B cell (primary cell): ENCODE data around the gene CLDN7. TPM values are rescaled to one million over a fixed set of nuclear protein-coding genes. Genes with fewer than 3 reads are reported as not detected.

Source experiments
- ATAC-seq: fragments of 200-7000 bp; cut with Tn5 transposase; one replicate; pipeline ENCODE4 v1.10.0; 2021; ENCODE audit warnings: low read depth, mild to moderate bottlenecking, moderate number of reproducible peaks, moderate library complexity
- CTCF ChIA-PET: fragments of 350-600 bp; sonication (Branson Sonifier 250); formaldehyde crosslinking; loops from one replicate; lab custom pipeline; 2021; ENCODE audit warnings: antibody characterized with exemption, inconsistent platforms; lab: Charles Lee
- POLR2A ChIA-PET: fragments of 350-600 bp; sonication (Branson Sonifier 250); formaldehyde crosslinking; loops from one replicate; lab custom pipeline; 2021; ENCODE audit warnings: antibody characterized with exemption; lab: Charles Lee
- DNase-seq: peaks from one replicate; pipeline ENCODE4 v3.0.0; 2013
- H2AFZ ChIP-seq: 2 replicates; pipeline ENCODE4 v1.6.1; 2012; ENCODE audit warnings: mild to moderate bottlenecking, low read depth, low read length; ENCODE audit not compliant: insufficient read depth, poor library complexity, severe bottlenecking
- H3K27ac ChIP-seq, 2 donors: 1 replicate in 1 of 2; 2 replicates in 1 of 2; pipeline ENCODE4 v1.5.1; 2012 to 2013; ENCODE audit warnings: low read length in 2 of 2, mild to moderate bottlenecking in 2 of 2, moderate library complexity in 1 of 2
- H3K27me3 ChIP-seq, 4 experiments: fragments of 200-600 bp in 1 of 4; sonication (generic) in 1 of 4; replicated peaks in 1 of 4; 1 replicate in 2 of 4; 2 replicates in 2 of 4; pipeline versions ENCODE4 v1.6.1 to v1.7.0; 2013 to 2016; ENCODE audit warnings: low read length in 3 of 4, mild to moderate bottlenecking in 2 of 4, mixed read lengths in 1 of 4, moderate library complexity in 1 of 4; ENCODE audit not compliant: insufficient read depth in 4 of 4, control insufficient read depth in 3 of 4; ENCODE audit errors: control extremely low read depth in 1 of 4
- H3K36me3 ChIP-seq, 2 experiments: replicated peaks in 1 of 2; 1 replicate in 1 of 2; 2 replicates in 1 of 2; pipeline versions ENCODE4 v1.6.1 to v1.7.1; 2013; ENCODE audit warnings: low read length in 1 of 2; ENCODE audit not compliant: insufficient read depth in 2 of 2, control insufficient read depth in 1 of 2; ENCODE audit errors: control extremely low read depth in 1 of 2, extremely low read depth in 1 of 2
- H3K4me1 ChIP-seq, 2 donors: fragments of 200-600 bp in 1 of 2; sonication (generic) in 1 of 2; 1 replicate in 1 of 2; 2 replicates in 1 of 2; pipeline versions ENCODE4 v1.5.1 to v1.6.1; 2013 to 2017; ENCODE audit warnings: low read length in 2 of 2; ENCODE audit not compliant: control insufficient read depth in 2 of 2, insufficient read depth in 2 of 2
- H3K4me2 ChIP-seq: replicated peaks from 2 replicates; pipeline ENCODE3; 2012; ENCODE audit warnings: mild to moderate bottlenecking, low read depth, low read length; ENCODE audit not compliant: poor library complexity, severe bottlenecking
- H3K4me3 ChIP-seq, 5 experiments: fragments of 200-600 bp in 1 of 5; sonication (generic) in 1 of 5; 1 replicate in 3 of 5; 2 replicates in 2 of 5; pipeline versions ENCODE4 v1.5.1 to v1.7.0; 2011 to 2016; ENCODE audit warnings: low read length in 4 of 5, mild to moderate bottlenecking in 4 of 5, low read depth in 2 of 5, control low read depth in 1 of 5, moderate library complexity in 1 of 5; ENCODE audit not compliant: insufficient read depth in 1 of 5; ENCODE audit errors: control extremely low read depth in 1 of 5, extremely low read depth in 1 of 5
- H3K79me2 ChIP-seq: fragments of 200-600 bp; sonication (generic); one replicate; pipeline ENCODE4 v1.6.0; 2016; ENCODE audit warnings: low read length; ENCODE audit not compliant: control insufficient read depth, insufficient read depth
- H3K9ac ChIP-seq: fragments of 200-600 bp; sonication (generic); 2 replicates; pipeline ENCODE4 v1.6.1; 2017; ENCODE audit warnings: mild to moderate bottlenecking, low read length, moderate library complexity
- H3K9me3 ChIP-seq, 3 donors: one replicate each; pipeline versions ENCODE4 v1.6.1 to v1.7.1; 2013; ENCODE audit warnings: low read length in 2 of 3; ENCODE audit not compliant: control insufficient read depth in 2 of 3, insufficient read depth in 1 of 3; ENCODE audit errors: control extremely low read depth in 1 of 3
- H4K20me1 ChIP-seq: 2 replicates; pipeline ENCODE4 v1.6.0; 2012; ENCODE audit warnings: mild to moderate bottlenecking, low read length; ENCODE audit not compliant: insufficient read depth, control insufficient read depth, poor library complexity, severe bottlenecking
- H3K27ac Mint-ChIP-seq: one replicate; pipeline ENCODE4 v1.8.0; 2021; ENCODE audit warnings: mixed read lengths
- H3K27me3 Mint-ChIP-seq: one replicate; pipeline ENCODE4 v1.8.0; 2021; ENCODE audit warnings: mixed read lengths
- H3K4me1 Mint-ChIP-seq: one replicate; pipeline ENCODE4 v1.8.0; 2021; ENCODE audit warnings: mixed read lengths
- H3K4me3 Mint-ChIP-seq: one replicate; pipeline ENCODE4 v1.8.0; 2021; ENCODE audit warnings: mixed read lengths
- H3K9me3 Mint-ChIP-seq: one replicate; pipeline ENCODE4 v1.8.0; 2022; ENCODE audit warnings: mixed read lengths; ENCODE audit not compliant: insufficient read depth
- EZH2 ChIP-seq: IDR thresholded peaks from 2 replicates; pipeline ENCODE4 v1.6.1; 2012; ENCODE audit warnings: borderline replicate concordance, low read depth, mild to moderate bottlenecking, moderate library complexity, low read length; ENCODE audit not compliant: insufficient read depth, poor library complexity, severe bottlenecking
- WGBS: methylation state at CpG from one replicate; pipeline ENCODE4 v1.1.5; 2013; ENCODE audit warnings: missing lambda C conversion rate; ENCODE audit not compliant: insufficient coverage; 5-methylcytosine and 5-hydroxymethylcytosine counted together
- intact Hi-C: fragments of 100-400 bp; cut with micrococcal nuclease; formaldehyde crosslinking; loops from one replicate; pipeline ENCODE4 v1.10.0; 2022
- polyA plus RNA-seq: library from polyadenylated mRNA; depleted of rRNA; stranded (reverse); fragments of >200 nt; gene quantifications from 2 replicates; pipeline ENCODE4 v1.2.3, GENCODE V29; 2012
- total RNA-seq, 2 donors: library from RNA; stranded (reverse); fragments of 120-200 nt in 1 of 2; gene quantifications; 1 replicate in 1 of 2; 2 replicates in 1 of 2; pipeline versions ENCODE4 v1.2.3 to v1.2.4, GENCODE V29; 2013 to 2022
- TF ChIP-seq, protein P1 (sequence below): fragments of 200-600 bp; IDR thresholded peaks from one replicate; pipeline ENCODE4 v1.8.0; 2022; ENCODE audit warnings: antibody characterized with exemption, mild to moderate bottlenecking

Gene CLDN7
- total and polyA plus RNA-seq, 2 donors (not counting 1 experiment from before 2014, with no cell fraction given): 1.2 to 5.8 TPM

DNA sequence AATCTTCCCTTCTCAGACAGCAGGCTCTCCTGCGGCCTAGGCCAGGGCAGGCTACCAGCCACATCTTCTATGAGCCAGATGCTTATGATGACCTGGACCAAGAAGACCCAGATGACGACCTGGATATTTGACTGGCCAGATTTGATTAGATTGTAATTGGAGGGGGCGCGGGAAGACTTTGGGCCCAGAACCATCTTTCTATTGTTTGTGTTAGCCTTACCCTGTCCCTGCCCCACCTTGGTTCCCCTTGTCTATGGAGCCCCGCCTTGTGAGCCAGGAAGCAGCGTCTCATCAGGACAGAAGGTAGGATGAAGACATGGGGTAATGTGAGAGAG lies 2.8 kb downstream of the CLDN7 start:
- Histone ChIP-seq H3K9ac (no peak overlapping the region), H3K27ac (no peak overlapping the region), H3K9me3 (peaks cover 0 to 4% (median 0%) of the 10 kb centered on the region in 3 donors), H4K20me1 (no peaks in the 10 kb centered on the region), H3K36me3 (peaks cover 6 to 37% of the 10 kb centered on the region in 2 experiments), H3K27me3 (peaks cover 0 to 17% (median 8%) of the 10 kb centered on the region in 4 experiments), H2AFZ (no peak overlapping the region), H3K4me3 (no peak overlapping the region), H3K79me2 (peaks cover 2% of the 10 kb centered on the region), H3K4me1 (peaks cover 27 to 32% of the 10 kb centered on the region in 2 donors), H3K4me2 (no peak overlapping the region)
- intact Hi-C loops: no loop called here
- TF ChIP-seq EZH2: no peak
- TF ChIP-seq, protein P1, sequence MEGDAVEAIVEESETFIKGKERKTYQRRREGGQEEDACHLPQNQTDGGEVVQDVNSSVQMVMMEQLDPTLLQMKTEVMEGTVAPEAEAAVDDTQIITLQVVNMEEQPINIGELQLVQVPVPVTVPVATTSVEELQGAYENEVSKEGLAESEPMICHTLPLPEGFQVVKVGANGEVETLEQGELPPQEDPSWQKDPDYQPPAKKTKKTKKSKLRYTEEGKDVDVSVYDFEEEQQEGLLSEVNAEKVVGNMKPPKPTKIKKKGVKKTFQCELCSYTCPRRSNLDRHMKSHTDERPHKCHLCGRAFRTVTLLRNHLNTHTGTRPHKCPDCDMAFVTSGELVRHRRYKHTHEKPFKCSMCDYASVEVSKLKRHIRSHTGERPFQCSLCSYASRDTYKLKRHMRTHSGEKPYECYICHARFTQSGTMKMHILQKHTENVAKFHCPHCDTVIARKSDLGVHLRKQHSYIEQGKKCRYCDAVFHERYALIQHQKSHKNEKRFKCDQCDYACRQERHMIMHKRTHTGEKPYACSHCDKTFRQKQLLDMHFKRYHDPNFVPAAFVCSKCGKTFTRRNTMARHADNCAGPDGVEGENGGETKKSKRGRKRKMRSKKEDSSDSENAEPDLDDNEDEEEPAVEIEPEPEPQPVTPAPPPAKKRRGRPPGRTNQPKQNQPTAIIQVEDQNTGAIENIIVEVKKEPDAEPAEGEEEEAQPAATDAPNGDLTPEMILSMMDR: no peak
- Mint-ChIP-seq H3K27me3 (peaks cover 15% of the 10 kb centered on the region), H3K4me1 (peaks cover 27% of the 10 kb centered on the region), H3K4me3 (no peak overlapping the region), H3K9me3 (no peaks in the 10 kb centered on the region), H3K27ac (no peak overlapping the region)
- ChIA-PET CTCF (interaction anchor here (1.3 kb wide), 1 partner anchor 34 kb away, joined by 3 read pairs; no protein-coding TSS in a partner anchor), POLR2A (no interaction called here)
- no peak for DNase-seq
- no peak for ATAC-seq
- 100% methylated on average over 4 of the region's 6 CpGs for WGBS

DNA sequence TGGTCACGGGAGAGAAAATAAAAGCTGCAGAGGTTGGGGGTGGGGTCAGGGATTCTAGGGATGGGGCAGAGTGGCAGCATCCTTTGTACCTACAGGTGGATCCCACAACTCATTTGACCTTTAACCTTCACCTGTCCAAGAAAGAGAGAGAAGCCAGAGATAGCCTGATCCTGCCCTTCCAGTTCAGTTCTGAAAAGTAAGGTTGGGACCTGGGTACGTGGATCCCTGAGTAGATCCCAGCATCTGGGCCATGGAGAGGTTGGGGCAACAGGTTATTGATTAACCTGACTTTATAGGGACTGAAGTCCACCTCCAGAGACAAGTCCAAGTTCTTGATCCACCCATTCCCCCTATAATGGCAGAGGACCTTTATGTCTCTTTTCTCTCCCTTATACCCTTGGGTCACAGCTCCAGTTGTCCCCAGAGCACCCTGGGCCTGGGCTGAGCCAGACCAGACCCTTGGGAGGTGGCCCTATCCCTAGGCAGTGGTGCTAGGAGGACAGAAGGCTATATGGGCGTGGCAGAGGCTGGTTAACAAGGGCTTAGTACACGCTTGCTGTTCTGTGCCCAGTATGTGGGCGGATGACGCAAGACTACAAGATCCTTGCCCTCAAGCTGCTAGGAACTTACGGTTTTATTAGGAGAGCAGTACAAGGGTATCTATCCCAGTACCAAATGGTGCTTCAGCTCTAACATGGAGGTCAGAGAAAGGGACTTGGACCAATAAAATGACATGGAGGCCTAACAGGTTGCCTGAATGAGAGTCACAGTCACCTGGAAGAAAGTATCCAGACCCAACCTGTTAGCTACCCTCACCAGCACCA lies 3.3 kb downstream of the CLDN7 start:
- Histone ChIP-seq H3K9ac (no peak overlapping the region), H3K4me3 (no peak overlapping the region), H3K79me2 (peaks cover 6% of the 10 kb centered on the region), H3K27ac (no peak overlapping the region), H2AFZ (no peak overlapping the region), H3K9me3 (peaks cover 0 to 4% (median 0%) of the 10 kb centered on the region in 3 donors), H3K4me2 (no peak overlapping the region), H3K27me3 (peaks cover 0 to 17% (median 8%) of the 10 kb centered on the region in 4 experiments), H3K4me1 (peaks cover 27 to 32% of the 10 kb centered on the region in 2 donors), H3K36me3 (peaks cover 9 to 42% of the 10 kb centered on the region in 2 experiments), H4K20me1 (no peaks in the 10 kb centered on the region)
- no peaks in the 10 kb centered on the region for H3K9me3 Mint-ChIP-seq
- H3K4me1 Mint-ChIP-seq: peaks cover 26% of the 10 kb centered on the region
- H3K4me3 Mint-ChIP-seq: no peak overlapping the region
- intact Hi-C loops: no loop called here
- ChIA-PET CTCF (interaction anchor here (1.3 to 1.4 kb wide), 2 partner anchors 34 to 207 kb away, joined by 3 read pairs; no protein-coding TSS in a partner anchor), POLR2A (no interaction called here)
- ATAC-seq: no peak
- TF ChIP-seq, protein P1: no peak
- TF ChIP-seq EZH2: no peak
- H3K27ac Mint-ChIP-seq: no peak overlapping the region
- H3K27me3 Mint-ChIP-seq: peaks cover 13% of the 10 kb centered on the region
- peak; percentile 18 for DNase-seq
- 94% methylated on average over 6 of the region's 7 CpGs for WGBS
